H1 (cell line): ENCODE measurements around the gene RELA.
"Not testable (repeated sequence)": the region's sequence is repeated elsewhere in the genome, so short reads cannot be mapped to it uniquely, and the experiment has no call there.

Experiments used
- CEBPB ChIP-seq: IDR thresholded peaks from 2 replicates; pipeline ENCODE4 v1.6.1; 2012; ENCODE audit warnings: low read depth, low read length
- EZH2 ChIP-seq: fragments of 200-600 bp; sonication (generic); IDR thresholded peaks from 2 replicates; pipeline ENCODE4 v1.7.1; 2012; ENCODE audit warnings: low read depth, mild to moderate bottlenecking, moderate library complexity, low read length, inconsistent platforms; ENCODE audit not compliant: severe bottlenecking
- POLR2AphosphoS5 ChIP-seq: IDR thresholded peaks from 2 replicates; pipeline ENCODE4 v1.6.1; 2011; ENCODE audit warnings: low read depth, low read length
- YY1 ChIP-seq: IDR thresholded peaks from 2 replicates; pipeline ENCODE4 v1.6.1; 2011; ENCODE audit warnings: low read depth, mild to moderate bottlenecking, low read length
- TF ChIP-seq, protein P1 (sequence below), 3 experiments: IDR thresholded peaks; 1 replicate in 2 of 3; 2 replicates in 1 of 3; pipeline versions ENCODE4 v1.5.1 to v1.6.1; 2011; ENCODE audit warnings: low read length in 3 of 3, mild to moderate bottlenecking in 3 of 3, inconsistent platforms in 2 of 3, low read depth in 1 of 3, moderate library complexity in 1 of 3; ENCODE audit not compliant: insufficient read depth in 1 of 3; ENCODE audit errors: control extremely low read depth in 1 of 3

- TF ChIP-seq POLR2AphosphoS5, YY1, CEBPB, EZH2: not testable (repeated sequence)
- TF ChIP-seq, protein P1, sequence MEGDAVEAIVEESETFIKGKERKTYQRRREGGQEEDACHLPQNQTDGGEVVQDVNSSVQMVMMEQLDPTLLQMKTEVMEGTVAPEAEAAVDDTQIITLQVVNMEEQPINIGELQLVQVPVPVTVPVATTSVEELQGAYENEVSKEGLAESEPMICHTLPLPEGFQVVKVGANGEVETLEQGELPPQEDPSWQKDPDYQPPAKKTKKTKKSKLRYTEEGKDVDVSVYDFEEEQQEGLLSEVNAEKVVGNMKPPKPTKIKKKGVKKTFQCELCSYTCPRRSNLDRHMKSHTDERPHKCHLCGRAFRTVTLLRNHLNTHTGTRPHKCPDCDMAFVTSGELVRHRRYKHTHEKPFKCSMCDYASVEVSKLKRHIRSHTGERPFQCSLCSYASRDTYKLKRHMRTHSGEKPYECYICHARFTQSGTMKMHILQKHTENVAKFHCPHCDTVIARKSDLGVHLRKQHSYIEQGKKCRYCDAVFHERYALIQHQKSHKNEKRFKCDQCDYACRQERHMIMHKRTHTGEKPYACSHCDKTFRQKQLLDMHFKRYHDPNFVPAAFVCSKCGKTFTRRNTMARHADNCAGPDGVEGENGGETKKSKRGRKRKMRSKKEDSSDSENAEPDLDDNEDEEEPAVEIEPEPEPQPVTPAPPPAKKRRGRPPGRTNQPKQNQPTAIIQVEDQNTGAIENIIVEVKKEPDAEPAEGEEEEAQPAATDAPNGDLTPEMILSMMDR (IDR thresholded peaks at IDR 0.05; ENCODE audit: control extremely low read depth in 1 of 3, insufficient read depth in 1 of 3, low read depth in 1 of 3, low read length in 3 of 3) = not testable (repeated sequence)
Measured at GRCh38 chr11:65660908-65661307, 1.8 kb downstream of the RELA start.
